HCT116 (cell line): ENCODE data around the gene GLDN. TPM values are rescaled to one million over a fixed set of nuclear protein-coding genes. Genes with fewer than 3 reads are reported as not detected.

ENCODE experiments used
- ATAC-seq: fragments of 200-7000 bp; cut with Tn5 transposase; 2 replicates; pipeline ENCODE4 v1.9.1; 2020; ENCODE audit warnings: mild to moderate bottlenecking, moderate library complexity
- BruUV-seq: library from RNA; stranded (reverse); fragments of 400-500 nt; replicated peaks from 2 replicates; lab custom pipeline; 2021; lab: Mats Ljungman, UMichigan
- CTCF ChIA-PET: fragments of 300-600 bp; sonication (Branson Sonifier 250); formaldehyde crosslinking; loops from one replicate; lab custom pipeline; 2021; ENCODE audit warnings: antibody characterized with exemption; lab: Charles Lee
- POLR2A ChIA-PET: fragments of 300-600, 350-600 bp; sonication (Branson Sonifier 250); formaldehyde crosslinking; loops from one replicate; lab custom pipeline; 2021; ENCODE audit warnings: antibody characterized with exemption; lab: Charles Lee
- RAD21 ChIA-PET, 2 experiments: fragments of 300-600 bp; sonication (Branson Sonifier 250); formaldehyde crosslinking; loops; one replicate each; lab custom pipeline; 2023; ENCODE audit warnings: low total read pairs in 2 of 2; ENCODE audit not compliant: uncharacterized antibody in 2 of 2, unreplicated experiment in 2 of 2, low non-redundant PET in 1 of 2; lab: Charles Lee
- DNase-seq: peaks from one replicate; pipeline ENCODE4 v3.0.0-alpha.2; 2010; ENCODE audit warnings: low read depth, low spot score
- H2AFZ ChIP-seq: fragments of 200-600 bp; shearing (Covaris generic), sonication (generic); 2 replicates; pipeline ENCODE4 v1.6.1; 2017; ENCODE audit warnings: low read depth, mixed run types, mixed read lengths, antibody characterized with exemption, low read length; ENCODE audit not compliant: poor library complexity, severe bottlenecking
- H3K27ac ChIP-seq: 2 replicates; pipeline ENCODE4 v1.5.1; 2012; ENCODE audit warnings: low read depth, low read length
- H3K27me3 ChIP-seq: fragments of 200-600 bp; sonication (generic); 2 replicates; pipeline ENCODE4 v1.6.1; 2016; ENCODE audit warnings: mixed run types, low read length, mixed read lengths; ENCODE audit not compliant: insufficient read depth
- H3K36me3 ChIP-seq, 2 experiments: fragments of 200-500 bp in 1 of 2; fragments of 200-600 bp in 1 of 2; sonication (Bioruptor generic) in 1 of 2; sonication (generic) in 1 of 2; 2 replicates each; pipeline versions ENCODE4 v1.5.1 to v1.6.1; 2014 to 2016; ENCODE audit warnings: low read length in 2 of 2, inconsistent platforms in 1 of 2, mixed read lengths in 1 of 2, mixed run types in 1 of 2; ENCODE audit not compliant: insufficient read depth in 2 of 2, control insufficient read depth in 1 of 2
- H3K4me1 ChIP-seq, 2 experiments: fragments of 200-600 bp in 1 of 2; sonication (generic) in 1 of 2; 2 replicates each; pipeline versions ENCODE4 v1.5.1 to v1.6.1; 2012 to 2017; ENCODE audit warnings: low read length in 2 of 2, inconsistent platforms in 1 of 2, mild to moderate bottlenecking in 1 of 2, mixed read lengths in 1 of 2, mixed run types in 1 of 2, moderate library complexity in 1 of 2; ENCODE audit not compliant: insufficient read depth in 2 of 2, control insufficient read depth in 1 of 2
- H3K4me2 ChIP-seq: fragments of 200-600 bp; sonication (generic); 2 replicates; pipeline ENCODE4 v1.6.1; 2017; ENCODE audit warnings: mixed run types, low read length, mixed read lengths
- H3K4me3 ChIP-seq, 2 experiments: fragments of 200-600 bp in 1 of 2; sonication (generic) in 1 of 2; replicated peaks in 1 of 2; 2 replicates each; pipeline ENCODE4 v1.5.1; 2011 to 2016; ENCODE audit warnings: low read length in 2 of 2, control low read depth in 1 of 2, low read depth in 1 of 2, mild to moderate bottlenecking in 1 of 2, mixed read lengths in 1 of 2, mixed run types in 1 of 2
- H3K79me2 ChIP-seq: fragments of 200-600 bp; sonication (generic); 2 replicates; pipeline ENCODE4 v1.6.1; 2017; ENCODE audit warnings: mild to moderate bottlenecking, mixed run types, low read length, moderate library complexity, mixed read lengths; ENCODE audit not compliant: insufficient read depth
- H3K9ac ChIP-seq: fragments of 200-600 bp; sonication (generic); 2 replicates; pipeline ENCODE4 v1.6.1; 2016; ENCODE audit warnings: low read length, mixed read lengths
- H3K9me2 ChIP-seq: fragments of 200-600 bp; sonication (generic), shearing (Covaris generic); 2 replicates; pipeline ENCODE4 v1.6.1; 2017; ENCODE audit warnings: mixed run types, mild to moderate bottlenecking, moderate library complexity; ENCODE audit not compliant: insufficient read depth
- H3K9me3 ChIP-seq, 2 experiments: fragments of 200-500 bp in 1 of 2; fragments of 200-600 bp in 1 of 2; sonication (Bioruptor generic) in 1 of 2; sonication (generic) in 1 of 2; 2 replicates each; pipeline ENCODE4 v1.6.1; 2014 to 2017; ENCODE audit warnings: low read length in 2 of 2, mixed read lengths in 2 of 2, inconsistent platforms in 1 of 2, low read depth in 1 of 2, mild to moderate bottlenecking in 1 of 2, mixed run types in 1 of 2, moderate library complexity in 1 of 2; ENCODE audit not compliant: control insufficient read depth in 1 of 2, insufficient read depth in 1 of 2
- H4K20me1 ChIP-seq: fragments of 200-600 bp; sonication (generic), shearing (Covaris generic); 2 replicates; pipeline ENCODE4 v1.6.1; 2017; ENCODE audit warnings: mixed run types, mild to moderate bottlenecking, moderate library complexity; ENCODE audit not compliant: insufficient read depth
- CBX3 ChIP-seq: IDR thresholded peaks from 2 replicates; pipeline ENCODE4 v1.6.1; 2012; ENCODE audit warnings: low read depth
- CEBPB ChIP-seq: IDR thresholded peaks from 2 replicates; pipeline ENCODE4 v1.6.1; 2012; ENCODE audit warnings: low read depth
- ELF1 ChIP-seq: IDR thresholded peaks from 2 replicates; pipeline ENCODE4 v1.6.1; 2012; ENCODE audit warnings: low read depth, borderline replicate concordance
- JUND ChIP-seq: IDR thresholded peaks from 2 replicates; pipeline ENCODE4 v1.6.1; 2012
- RAD21 ChIP-seq: IDR thresholded peaks from 2 replicates; pipeline ENCODE4 v1.6.1; 2012; ENCODE audit warnings: low read depth, mild to moderate bottlenecking
- REST ChIP-seq: IDR thresholded peaks from 2 replicates; pipeline ENCODE4 v1.6.1; 2012; ENCODE audit warnings: low read depth
- SP1 ChIP-seq: IDR thresholded peaks from 2 replicates; pipeline ENCODE4 v1.6.1; 2012; ENCODE audit warnings: low read depth
- TCF7L2 ChIP-seq: IDR thresholded peaks from 2 replicates; pipeline ENCODE4 v1.7.0; 2011; ENCODE audit warnings: borderline replicate concordance, inconsistent platforms; ENCODE audit not compliant: insufficient read depth, insufficient read length; ENCODE audit errors: extremely low read depth
- YY1 ChIP-seq: IDR thresholded peaks from 2 replicates; pipeline ENCODE4 v1.6.1; 2011; ENCODE audit warnings: low read length, low read depth, moderate library complexity, mild to moderate bottlenecking; ENCODE audit not compliant: insufficient replicate concordance; ENCODE audit errors: extremely low read depth
- ZBTB33 ChIP-seq: IDR thresholded peaks from 2 replicates; pipeline ENCODE4 v1.6.1; 2011; ENCODE audit warnings: mild to moderate bottlenecking, low read length, moderate library complexity; ENCODE audit not compliant: insufficient replicate concordance; ENCODE audit errors: extremely low read depth
- ZFX ChIP-seq: fragments of 450-650 bp; IDR thresholded peaks from 2 replicates; pipeline ENCODE4 v1.6.1; 2017
- ZNF274 ChIP-seq: fragments of 200-500 bp; sonication (Bioruptor generic); IDR thresholded peaks from 2 replicates; pipeline ENCODE4 v1.6.1; 2014; ENCODE audit warnings: mild to moderate bottlenecking, low read depth, low read length, inconsistent platforms
- intact Hi-C: fragments of 100-400 bp; cut with micrococcal nuclease; formaldehyde crosslinking; loops from 2 replicates; pipeline ENCODE4 v1.10.0; 2022
- total RNA-seq: library from RNA; stranded (reverse); gene quantifications from one replicate; pipeline ENCODE4 v1.2.1, GENCODE V29; 2021; ENCODE audit not compliant: unreplicated experiment

The GLDN gene
- total RNA-seq, 1 experiment from 2014 or later, result 3.0 TPM

GRCh38 chr15:51398626-51399025 is 57.2 kb downstream of the GLDN start:
- RAD21 ChIA-PET, result no interaction called here
- no peaks in the 10 kb centered on the region for H3K36me3 ChIP-seq
- H3K4me2 ChIP-seq, result no peak overlapping the region
- no peaks in the 10 kb centered on the region for H3K79me2 ChIP-seq
- no peaks in the 10 kb centered on the region for H3K9me3 ChIP-seq
- ATAC-seq (no peak), DNase-seq (no peak)
- no peaks in the 10 kb centered on the region for H3K27me3 ChIP-seq
- H3K4me3 ChIP-seq, result no peak overlapping the region
- no peak overlapping the region for H2AFZ ChIP-seq
- H3K9me2 ChIP-seq, result no peaks in the 10 kb centered on the region
- CTCF ChIA-PET, result interaction anchor here (1.8 kb wide), 1 partner anchor 236 kb away, joined by 6 read pairs; no protein-coding TSS in a partner anchor
- H3K9ac ChIP-seq, result no peak overlapping the region
- no peaks in the 10 kb centered on the region for H4K20me1 ChIP-seq
- POLR2A ChIA-PET, result no interaction called here
- TF ChIP-seq TCF7L2, result no peak
- TF ChIP-seq ZBTB33, result no peak
- no peak for TF ChIP-seq JUND
- TF ChIP-seq YY1, result no peak
- no peak for TF ChIP-seq CBX3
- no peak for TF ChIP-seq ZFX
- TF ChIP-seq RAD21, result no peak
- no peak for TF ChIP-seq ZNF274
- no peak for TF ChIP-seq ELF1
- TF ChIP-seq SP1, result no peak
- no peak for TF ChIP-seq CEBPB
- no peak for TF ChIP-seq REST
- no peaks in the 10 kb centered on the region for H3K4me1 ChIP-seq
- intact Hi-C loops, result no loop called here
- BruUV-seq, result no TSS peak
- no peak overlapping the region for H3K27ac ChIP-seq
